Right ventricle myocardium superior (tissue), 1 donor: ENCODE data around the gene RBM42. TPM values are rescaled to one million over a fixed set of nuclear protein-coding genes. Genes with fewer than 3 reads are reported as not detected.

ENCODE experiments used
- ATAC-seq: fragments of 200-7000 bp; cut with Tn5 transposase; one replicate; pipeline ENCODE4 v1.9.1; 2020; ENCODE audit warnings: mild to moderate bottlenecking; ENCODE audit not compliant: poor library complexity
- DNase-seq: peaks from one replicate; pipeline ENCODE4 v3.0.0-alpha.2; 2020
- intact Hi-C: fragments of 100-400 bp; cut with DNase I; formaldehyde crosslinking; loops from one replicate; pipeline ENCODE4 v1.11.2; 2022
- total RNA-seq: library from RNA; stranded (reverse); fragmentation: NEBNext Ultra II Directional; extraction: Animal tissue kit (Norgen Biotek cat#: 25700); gene quantifications from one replicate; pipeline ENCODE4 v1.2.1, GENCODE V29; 2021
- donor health status: DM: no; HTN: yes; CAD: no; lungs with severe emphysema.

The RBM42 gene
- total RNA-seq, 1 donor from 2014 or later: 48.9 TPM

DNA sequence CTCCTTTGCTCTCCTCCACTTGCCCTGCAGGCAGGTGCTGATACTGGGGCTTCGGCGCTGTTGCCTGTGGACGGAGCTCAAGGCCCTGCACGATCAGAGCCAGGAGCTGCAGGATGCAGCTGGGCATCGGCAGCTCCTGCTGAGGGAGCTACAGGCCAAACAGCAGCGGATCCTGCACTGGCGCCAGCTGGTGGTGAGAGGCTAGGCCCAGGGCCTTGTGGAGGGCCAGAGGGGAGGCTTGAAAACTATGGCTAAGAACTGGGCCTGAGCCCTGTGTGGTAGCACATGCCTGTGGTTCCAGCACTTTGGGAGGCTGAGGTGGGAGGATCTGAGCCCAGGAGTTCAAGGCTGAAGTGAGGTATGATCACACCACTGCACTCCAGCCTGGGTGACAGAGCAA is 10.0 kb upstream of the RBM42 start:
- ATAC-seq: no peak
- intact Hi-C loops: no loop called here
- DNase-seq: no peak

DNA sequence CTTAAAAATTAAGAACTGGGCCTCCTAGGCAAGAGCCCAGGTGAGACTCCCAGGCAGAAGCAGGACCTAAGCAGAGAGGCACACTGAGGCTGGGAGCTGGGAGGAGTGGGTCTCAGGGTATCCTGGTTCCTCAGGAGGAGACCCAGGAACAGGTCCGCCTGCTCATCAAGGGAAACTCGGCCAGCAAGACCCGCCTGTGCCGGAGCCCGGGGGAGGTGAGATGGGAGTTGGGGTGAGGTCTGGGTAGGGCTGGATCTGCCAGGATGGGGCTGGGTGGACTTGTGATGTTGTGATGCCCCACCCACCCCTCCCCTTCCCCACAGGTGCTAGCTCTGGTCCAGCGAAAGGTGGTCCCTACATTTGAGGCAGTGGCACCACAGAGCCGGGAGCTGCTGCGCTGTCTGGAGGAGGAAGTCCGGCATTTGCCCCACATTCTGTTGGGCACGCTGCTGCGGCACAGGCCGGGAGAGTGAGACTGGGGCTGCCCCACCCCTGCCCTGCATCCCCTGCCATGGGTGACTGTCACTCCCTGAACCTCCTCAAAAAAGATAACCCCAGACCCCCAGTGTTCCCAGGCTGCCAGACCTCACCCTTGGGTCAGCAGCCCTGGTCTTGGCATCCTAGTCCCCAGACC is 9.4 kb upstream of the RBM42 start:
- ATAC-seq (no peak), DNase-seq (no peak)
- intact Hi-C loops: no loop called here

DNA sequence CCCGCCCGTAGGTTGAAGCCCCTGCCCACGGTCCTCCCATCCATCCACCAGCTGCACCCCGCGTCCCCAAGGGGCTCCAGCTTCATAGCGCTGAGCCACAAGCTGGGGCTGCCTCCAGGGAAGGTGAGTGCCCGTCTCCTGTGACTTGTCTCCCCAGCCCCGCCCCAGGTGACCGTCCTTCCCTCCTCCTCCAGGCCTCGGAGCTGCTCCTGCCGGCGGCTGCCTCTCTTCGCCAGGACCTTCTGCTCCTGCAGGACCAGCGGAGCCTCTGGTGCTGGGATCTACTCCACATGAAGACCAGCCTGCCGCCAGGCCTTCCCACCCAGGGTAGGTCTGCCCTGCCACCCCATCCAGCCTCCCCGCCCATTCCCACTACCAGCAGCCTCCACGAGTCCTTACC is 8.8 kb upstream of the RBM42 start:
- intact Hi-C loops: no loop called here
- ATAC-seq: no peak
- DNase-seq: no peak

DNA sequence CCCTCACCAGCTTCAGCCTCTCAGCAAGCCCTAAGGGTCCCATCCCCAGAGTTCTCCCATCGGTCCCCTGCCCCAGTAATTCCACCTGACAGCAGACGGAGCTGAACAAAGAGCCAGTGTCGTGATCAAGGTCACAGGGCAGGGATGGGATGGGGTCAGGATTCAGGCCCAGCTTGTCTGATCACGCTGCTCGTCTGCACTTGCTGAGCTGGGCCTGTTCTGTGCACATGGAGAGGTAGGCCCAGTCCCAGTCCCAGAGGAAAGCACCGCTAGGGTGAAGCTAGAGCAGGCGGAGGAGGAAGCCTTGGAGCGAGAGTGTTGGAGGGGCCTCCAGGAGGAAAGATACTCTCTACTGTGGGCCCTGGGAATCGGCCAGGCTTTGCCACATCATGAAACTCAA is 7.1 kb upstream of the RBM42 start:
- ATAC-seq (no peak), DNase-seq (no peak)
- intact Hi-C loops: no loop called here

DNA sequence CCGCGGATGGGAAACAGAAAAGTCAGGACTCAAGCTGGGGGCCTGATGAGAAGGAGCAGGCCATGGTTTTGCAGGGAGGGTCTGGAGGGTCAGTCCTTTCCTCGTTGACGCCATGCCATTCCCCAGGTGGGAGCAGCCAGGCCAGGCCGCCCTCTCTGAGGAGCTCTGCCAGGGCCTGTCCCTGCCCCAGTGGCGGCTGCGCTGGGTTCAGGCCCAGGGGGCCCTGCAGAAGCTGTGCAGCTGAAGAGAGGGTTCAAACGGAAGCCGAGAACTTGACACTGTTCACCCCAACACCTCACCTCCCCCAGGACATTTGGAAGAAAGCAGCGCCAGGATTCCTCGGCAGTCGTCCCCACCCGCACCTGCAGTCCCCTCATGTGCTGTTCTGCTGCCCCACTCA is 6.1 kb upstream of the RBM42 start:
- no peak for DNase-seq
- ATAC-seq: no peak
- intact Hi-C loops: no loop called here

DNA sequence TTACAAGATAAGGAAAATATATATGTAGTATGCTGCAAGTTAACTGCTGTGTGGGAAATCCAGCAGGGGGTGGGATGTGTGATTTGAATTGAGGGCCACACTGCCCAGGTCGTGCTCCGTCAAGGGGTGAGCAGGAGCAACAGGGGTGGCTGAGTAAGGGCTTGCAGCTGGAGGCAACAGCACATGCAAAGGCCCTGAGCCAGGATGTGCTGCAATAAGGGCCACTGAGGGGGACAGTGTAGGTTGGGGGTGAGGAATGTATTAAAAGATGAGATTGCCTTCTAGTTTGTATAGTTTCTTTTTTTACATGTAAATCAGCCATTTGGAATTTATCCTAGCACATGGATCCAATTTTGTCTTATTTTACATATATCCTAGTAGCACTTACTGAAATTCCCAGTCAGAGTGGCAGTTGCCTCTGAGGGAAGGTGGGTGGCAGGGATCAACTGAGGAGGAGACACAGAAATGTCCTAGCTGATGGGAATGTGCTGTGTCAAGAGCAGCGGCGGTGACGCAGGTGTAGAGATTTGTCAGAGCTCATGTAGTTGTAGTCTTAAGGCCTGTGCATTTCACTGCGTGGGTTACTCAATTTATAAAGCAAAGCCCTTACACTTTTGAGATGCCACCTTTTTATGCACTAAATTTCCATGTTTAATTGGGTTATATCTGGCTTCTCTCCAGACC is 5.4 kb upstream of the RBM42 start:
- no peak for ATAC-seq
- intact Hi-C loops: no loop called here
- DNase-seq: no peak

DNA sequence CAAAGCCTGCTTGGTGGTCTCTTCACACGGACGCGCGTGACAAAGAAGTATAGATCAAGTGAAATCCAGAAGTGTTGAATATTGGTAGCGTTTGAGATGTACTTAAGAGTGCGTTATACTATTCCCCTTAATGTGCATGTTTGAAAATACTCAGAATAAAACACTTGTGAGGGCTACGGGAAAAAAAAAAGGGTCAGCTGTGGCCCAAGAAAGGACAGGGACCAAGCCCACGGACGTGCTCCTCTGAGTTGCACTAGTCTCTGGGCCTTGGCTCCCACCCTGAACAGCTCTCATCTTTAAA is 622 bp upstream of the RBM42 start:
- DNase-seq (no peak), ATAC-seq (no peak)
- intact Hi-C loops: no loop called here

DNA sequence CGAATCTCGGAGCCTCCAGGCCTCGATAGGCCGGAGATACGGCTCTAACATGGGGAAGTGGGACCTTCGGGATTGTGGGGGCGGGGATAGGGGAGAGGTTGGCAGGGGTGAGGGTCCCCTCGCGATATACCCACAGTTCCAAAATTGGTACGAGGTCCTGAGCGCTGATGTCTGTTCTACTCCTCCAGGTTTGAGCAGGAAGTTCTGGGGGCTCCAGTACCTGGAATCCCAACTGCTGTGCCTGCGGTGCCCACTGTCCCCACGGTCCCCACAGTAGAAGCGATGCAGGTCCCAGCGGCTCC is 447 bp downstream of the RBM42 start:
- ATAC-seq (no peak), DNase-seq (no peak)
- intact Hi-C loops: no loop called here

DNA sequence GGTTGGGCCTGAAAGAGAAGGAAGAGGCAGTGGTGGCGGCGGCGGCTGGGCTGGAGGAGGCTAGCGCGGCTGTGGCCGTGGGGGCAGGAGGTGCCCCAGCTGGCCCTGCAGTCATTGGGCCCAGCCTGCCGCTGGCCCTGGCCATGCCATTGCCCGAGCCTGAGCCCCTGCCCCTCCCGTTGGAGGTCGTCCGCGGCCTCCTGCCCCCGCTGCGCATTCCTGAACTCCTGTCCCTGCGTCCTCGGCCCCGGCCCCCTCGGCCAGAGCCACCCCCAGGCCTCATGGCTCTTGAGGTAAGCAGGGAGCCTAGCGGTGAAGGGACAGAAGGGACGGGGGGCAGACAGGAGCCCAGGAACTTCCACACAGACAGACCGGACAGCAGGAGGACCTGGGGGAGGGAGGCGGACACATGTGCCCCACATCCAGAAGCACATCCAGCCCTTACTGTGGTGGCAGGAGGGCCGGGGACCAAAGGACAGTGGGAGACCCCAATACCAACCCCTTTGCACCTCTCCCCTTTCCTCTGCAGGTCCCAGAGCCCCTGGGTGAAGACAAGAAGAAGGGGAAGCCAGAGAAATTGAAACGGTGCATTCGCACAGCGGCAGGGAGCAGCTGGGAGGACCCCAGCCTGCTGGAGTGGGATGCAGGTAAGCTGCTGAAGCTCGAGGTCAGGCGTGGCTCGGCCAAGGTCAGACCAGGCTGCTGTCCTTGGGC is 5.0 kb downstream of the RBM42 start:
- no peak for ATAC-seq
- intact Hi-C loops: no loop called here

DNA sequence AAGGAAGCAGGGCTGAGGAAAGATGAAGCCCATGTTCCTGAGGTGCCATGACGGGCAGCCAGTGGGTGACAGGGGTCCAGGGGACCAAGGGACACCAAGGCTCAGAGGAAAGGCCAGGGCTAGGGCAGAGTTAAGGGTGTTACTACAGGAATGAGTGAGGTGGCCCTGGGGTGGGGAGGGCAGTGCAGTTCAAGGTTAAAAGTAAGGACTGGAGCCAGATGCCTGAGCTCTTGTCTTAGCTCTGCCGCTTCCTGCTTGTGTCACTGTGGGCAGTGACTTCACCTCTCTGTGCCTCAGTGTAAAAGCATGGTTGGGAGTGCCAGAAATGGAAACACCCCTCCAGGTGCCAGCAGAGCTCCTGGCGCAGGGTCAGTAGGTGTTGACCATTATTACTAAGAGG is 7.8 kb downstream of the RBM42 start:
- ATAC-seq (no peak), DNase-seq (no peak)
- intact Hi-C loops: no loop called here

More for the DNA sequence above, 5.0 kb downstream of the RBM42 start:
- no peak for DNase-seq

DNA sequence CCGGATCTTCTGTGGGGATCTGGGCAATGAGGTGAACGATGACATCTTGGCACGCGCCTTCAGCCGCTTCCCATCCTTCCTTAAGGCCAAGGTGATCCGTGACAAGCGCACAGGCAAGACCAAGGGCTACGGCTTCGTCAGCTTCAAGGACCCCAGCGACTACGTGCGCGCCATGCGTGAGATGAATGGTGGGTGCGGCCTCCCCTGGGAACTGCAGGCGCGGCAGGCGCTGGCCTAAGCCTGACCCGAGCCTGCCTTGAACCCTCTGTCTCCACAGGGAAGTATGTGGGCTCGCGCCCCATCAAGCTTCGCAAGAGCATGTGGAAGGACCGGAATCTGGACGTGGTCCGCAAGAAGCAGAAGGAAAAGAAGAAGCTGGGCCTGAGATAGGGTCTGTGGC is 8.3 kb downstream of the RBM42 start:
- ATAC-seq (no peak), DNase-seq (no peak)
- intact Hi-C loops: no loop called here

DNA sequence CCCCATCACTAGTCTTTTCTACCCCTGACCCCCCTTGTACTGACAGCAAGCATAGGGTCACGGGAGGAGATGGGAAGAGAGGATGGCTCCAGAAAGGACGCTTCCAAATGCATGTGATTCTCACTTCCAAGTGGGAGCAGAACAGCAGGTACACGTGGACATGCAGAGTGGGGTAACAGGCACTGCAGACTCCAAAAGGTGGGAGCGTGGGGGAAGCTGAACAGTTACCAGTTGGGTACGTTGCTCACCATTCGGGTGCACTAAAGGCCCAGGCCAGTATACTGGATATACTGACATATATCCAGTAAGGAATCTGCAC is 10.4 kb downstream of the RBM42 start:
- intact Hi-C loops: no loop called here
- DNase-seq: no peak
- no peak for ATAC-seq

DNA sequence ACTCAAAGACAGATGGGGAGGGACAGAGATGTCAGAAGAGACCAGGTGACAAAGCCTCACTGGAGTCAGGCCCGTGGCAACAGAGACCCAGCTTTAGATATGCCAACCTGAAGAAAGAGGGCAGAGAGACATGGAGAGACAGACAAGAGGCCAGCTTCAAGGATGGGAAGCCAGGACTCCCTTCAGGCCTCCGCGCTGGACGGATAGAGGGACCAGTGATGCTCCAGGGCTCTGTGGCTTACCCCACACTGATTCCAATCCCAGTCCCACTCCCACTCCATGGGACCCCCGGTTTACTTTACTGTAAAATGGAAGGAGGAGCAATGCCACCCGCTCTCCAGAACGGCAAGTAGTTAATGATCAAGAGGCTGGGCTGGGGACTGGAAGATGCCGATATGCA is 11.0 kb downstream of the RBM42 start:
- intact Hi-C loops: no loop called here
- ATAC-seq: no peak
- DNase-seq: no peak

DNA sequence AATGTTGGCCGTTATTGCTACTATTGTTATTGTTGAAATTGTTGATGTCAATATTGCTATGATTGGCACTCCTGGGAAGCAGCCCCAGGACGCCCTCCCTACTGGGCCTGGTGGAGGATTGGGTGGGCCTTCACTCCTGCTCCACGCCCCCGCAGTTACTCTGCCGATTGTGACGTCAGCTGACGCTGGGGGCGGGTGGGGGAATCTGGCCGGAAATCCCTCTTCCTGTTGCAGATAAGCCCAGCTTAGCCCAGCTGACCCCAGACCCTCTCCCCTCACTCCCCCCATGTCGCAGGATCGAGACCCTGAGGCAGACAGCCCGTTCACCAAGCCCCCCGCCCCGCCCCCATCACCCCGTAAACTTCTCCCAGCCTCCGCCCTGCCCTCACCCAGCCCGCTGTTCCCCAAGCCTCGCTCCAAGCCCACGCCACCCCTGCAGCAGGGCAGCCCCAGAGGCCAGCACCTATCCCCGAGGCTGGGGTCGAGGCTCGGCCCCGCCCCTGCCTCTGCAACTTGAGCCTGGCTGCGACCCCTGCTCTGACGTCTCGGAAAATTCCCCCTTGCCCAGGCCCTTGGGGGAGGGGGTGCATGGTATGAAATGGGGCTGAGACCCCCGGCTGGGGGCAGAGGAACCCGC is 12.8 kb downstream of the RBM42 start, which contains the start of gene ETV2:
ETV2 (plus strand) TSS at position 231 of the 637 bp plus-strand sequence. CDS start 716 bp downstream, outside the sequence.
- intact Hi-C loops: no loop called here
- ATAC-seq (no peak), DNase-seq (no peak)

DNA sequence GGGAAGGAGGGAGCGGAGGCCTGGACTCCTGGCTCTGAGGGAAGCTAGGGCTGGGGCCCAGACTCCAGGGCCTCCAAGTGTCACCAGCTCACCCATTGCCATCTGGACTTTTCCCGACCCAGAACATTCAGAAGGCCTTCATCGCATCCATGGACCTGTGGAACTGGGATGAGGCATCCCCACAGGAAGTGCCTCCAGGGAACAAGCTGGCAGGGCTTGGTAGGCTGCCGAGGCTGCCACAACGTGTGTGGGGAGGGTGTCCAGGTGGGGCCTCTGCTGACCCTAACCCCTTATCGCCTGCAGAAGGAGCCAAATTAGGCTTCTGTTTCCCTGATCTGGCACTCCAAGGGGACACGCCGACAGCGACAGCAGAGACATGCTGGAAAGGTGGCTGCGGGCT is 13.5 kb downstream of the RBM42 start:
- DNase-seq (no peak), ATAC-seq (no peak)
- intact Hi-C loops: no loop called here

DNA sequence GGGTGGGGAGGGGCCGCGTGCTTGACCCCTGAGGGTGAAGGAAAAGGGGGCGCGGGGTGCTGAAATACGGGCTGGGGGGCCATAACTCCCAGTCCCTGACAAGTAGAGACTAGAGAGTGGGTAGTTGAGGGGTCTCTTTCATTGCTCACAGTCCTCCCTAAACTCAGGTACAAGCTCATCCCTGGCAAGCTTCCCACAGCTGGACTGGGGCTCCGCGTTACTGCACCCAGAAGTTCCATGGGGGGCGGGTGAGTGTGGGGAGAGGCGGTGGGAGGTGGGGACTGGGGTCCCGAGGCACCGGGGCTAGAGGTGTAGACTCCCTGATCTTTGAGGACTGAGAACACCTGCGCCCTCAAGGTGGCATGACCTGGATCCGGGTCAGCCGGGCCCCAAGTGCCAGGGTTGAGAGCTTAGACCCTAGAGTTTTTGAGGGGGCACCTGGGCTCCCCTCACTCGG is 14.0 kb downstream of the RBM42 start:
- intact Hi-C loops: no loop called here
- DNase-seq: no peak
- no peak for ATAC-seq

DNA sequence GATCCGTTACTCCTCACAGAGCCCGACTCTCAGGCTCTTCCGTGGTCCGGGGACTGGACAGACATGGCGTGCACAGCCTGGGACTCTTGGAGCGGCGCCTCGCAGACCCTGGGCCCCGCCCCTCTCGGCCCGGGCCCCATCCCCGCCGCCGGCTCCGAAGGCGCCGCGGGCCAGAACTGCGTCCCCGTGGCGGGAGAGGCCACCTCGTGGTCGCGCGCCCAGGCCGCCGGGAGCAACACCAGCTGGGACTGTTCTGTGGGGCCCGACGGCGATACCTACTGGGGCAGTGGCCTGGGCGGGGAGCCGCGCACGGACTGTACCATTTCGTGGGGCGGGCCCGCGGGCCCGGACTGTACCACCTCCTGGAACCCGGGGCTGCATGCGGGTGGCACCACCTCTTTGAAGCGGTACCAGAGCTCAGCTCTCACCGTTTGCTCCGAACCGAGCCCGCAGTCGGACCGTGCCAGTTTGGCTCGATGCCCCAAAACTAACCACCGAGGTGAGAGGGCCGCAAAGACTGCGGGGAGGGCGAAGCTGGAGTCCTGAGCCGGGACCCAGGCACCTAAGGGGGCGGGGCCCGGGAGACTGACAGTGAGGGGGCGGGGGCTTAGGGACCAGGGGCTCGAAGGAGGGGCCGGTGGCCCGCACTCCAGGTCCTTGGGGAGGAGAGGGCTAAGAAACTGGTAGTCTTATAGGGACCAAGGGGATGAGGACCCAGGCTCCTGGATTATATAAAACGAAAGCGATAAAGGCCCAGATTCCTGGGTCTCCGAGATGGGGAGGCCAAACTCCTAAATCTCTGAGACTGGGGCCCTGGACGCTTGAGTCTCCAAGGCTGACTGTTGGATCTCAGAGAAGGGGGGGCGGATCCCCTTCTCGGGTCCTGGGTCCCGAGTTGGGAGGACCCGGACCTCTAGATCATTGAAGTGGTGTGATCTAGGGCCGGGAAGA is 14.7 kb downstream of the RBM42 start:
- intact Hi-C loops: no loop called here
- DNase-seq (peak; percentile 89), ATAC-seq (peak; percentile 70)

DNA sequence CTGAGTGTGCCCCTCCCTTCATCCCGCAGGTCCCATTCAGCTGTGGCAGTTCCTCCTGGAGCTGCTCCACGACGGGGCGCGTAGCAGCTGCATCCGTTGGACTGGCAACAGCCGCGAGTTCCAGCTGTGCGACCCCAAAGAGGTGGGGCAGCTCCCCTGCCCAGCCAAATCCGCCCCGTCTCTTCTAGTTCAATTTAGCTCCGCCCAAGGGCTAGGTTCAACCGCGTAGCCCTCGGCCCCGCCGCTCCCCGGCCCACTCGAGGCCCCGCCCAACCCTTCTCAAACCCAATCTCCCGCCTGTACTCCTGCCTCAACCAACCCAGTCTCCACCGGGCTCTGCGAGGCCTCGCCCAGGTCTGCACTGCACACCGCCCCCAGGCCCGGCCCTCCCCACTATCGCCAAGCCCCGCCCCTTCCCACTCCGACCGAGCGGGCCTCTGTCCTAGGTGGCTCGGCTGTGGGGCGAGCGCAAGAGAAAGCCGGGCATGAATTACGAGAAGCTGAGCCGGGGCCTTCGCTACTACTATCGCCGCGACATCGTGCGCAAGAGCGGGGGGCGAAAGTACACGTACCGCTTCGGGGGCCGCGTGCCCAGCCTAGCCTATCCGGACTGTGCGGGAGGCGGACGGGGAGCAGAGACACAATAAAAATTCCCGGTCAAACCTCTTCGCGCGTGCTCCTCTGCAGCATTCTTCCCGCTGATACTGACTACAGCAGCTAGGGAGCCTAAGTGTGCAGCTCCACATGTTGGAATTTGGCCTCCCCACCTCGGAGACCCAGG is 15.6 kb downstream of the RBM42 start:
- ATAC-seq: peak; percentile 86
- peak; percentile 98 for DNase-seq
- intact Hi-C loops: no loop called here
